ENCODE measurements around the gene DACT1. TPM values are rescaled to one million over a fixed set of nuclear protein-coding genes. Genes with fewer than 3 reads are reported as not detected.

Gene DACT1
- polyA plus RNA-seq, 1 experiment, result 17.8 TPM

GRCh38 chr14:58598804-58599525 lies 38.8 kb upstream of the DACT1 start:
- Histone ChIP-seq H3K27me3 (ENCODE audit: control insufficient read depth, insufficient read depth, low read length) (peaks cover 4% of the 10 kb centered on the region), H3K4me3 (ENCODE audit: low read depth, low read length) (no peak overlapping the region), H3K36me3 (ENCODE audit: control insufficient read depth, insufficient read depth, low read length) (no peaks in the 10 kb centered on the region)
- no peak for DNase-seq (ENCODE audit: low read depth)
- POLR2A ChIA-PET, result no interaction called here
- CTCF ChIA-PET, result no interaction called here
- no peak for TF ChIP-seq CTCF (IDR thresholded peaks at IDR 0.05; ENCODE audit: insufficient read depth, low read depth, low read length)

- Histone ChIP-seq H3K4me3 (ENCODE audit: low read depth, low read length) (no peak overlapping the region), H3K27me3 (ENCODE audit: control insufficient read depth, insufficient read depth, low read length) (peaks cover 3% of the 10 kb centered on the region), H3K36me3 (ENCODE audit: control insufficient read depth, insufficient read depth, low read length) (no peaks in the 10 kb centered on the region)
- no peak for TF ChIP-seq CTCF (IDR thresholded peaks at IDR 0.05; ENCODE audit: insufficient read depth, low read depth, low read length)
- ChIA-PET POLR2A (no interaction called here), CTCF (no interaction called here)
- no peak for DNase-seq (ENCODE audit: low read depth)
Observed at GRCh38 chr14:58599707-58600106, 38.1 kb upstream of the DACT1 start.

DNA sequence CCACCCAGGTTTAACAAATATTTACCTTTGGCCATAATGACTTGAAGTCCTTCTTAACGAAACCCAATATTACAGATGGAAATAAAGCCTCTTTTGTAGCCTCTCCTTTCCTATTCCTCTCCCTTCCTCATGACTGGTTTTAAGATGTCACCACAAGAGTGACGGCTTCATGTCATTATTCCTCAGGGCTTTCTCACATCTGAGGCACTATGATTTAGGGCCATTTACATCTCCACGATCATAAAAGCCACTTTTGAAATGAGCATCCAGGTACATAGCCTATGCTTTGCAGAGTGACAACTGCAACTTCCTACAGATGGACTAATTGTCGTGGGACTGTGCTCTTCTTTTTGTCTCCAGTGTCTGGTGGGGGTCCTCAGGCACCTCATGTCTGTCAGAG lies 32.3 kb upstream of the DACT1 start:
- CTCF ChIA-PET, result no interaction called here
- DNase-seq (ENCODE audit: low read depth), result no peak
- H3K36me3 ChIP-seq (ENCODE audit: control insufficient read depth, insufficient read depth, low read length), result no peaks in the 10 kb centered on the region
- TF ChIP-seq CTCF (IDR thresholded peaks at IDR 0.05; ENCODE audit: insufficient read depth, low read depth, low read length), result no peak
- POLR2A ChIA-PET, result no interaction called here
- no peak overlapping the region for H3K4me3 ChIP-seq (ENCODE audit: low read depth, low read length)
- no peaks in the 10 kb centered on the region for H3K27me3 ChIP-seq (ENCODE audit: control insufficient read depth, insufficient read depth, low read length)

DNA sequence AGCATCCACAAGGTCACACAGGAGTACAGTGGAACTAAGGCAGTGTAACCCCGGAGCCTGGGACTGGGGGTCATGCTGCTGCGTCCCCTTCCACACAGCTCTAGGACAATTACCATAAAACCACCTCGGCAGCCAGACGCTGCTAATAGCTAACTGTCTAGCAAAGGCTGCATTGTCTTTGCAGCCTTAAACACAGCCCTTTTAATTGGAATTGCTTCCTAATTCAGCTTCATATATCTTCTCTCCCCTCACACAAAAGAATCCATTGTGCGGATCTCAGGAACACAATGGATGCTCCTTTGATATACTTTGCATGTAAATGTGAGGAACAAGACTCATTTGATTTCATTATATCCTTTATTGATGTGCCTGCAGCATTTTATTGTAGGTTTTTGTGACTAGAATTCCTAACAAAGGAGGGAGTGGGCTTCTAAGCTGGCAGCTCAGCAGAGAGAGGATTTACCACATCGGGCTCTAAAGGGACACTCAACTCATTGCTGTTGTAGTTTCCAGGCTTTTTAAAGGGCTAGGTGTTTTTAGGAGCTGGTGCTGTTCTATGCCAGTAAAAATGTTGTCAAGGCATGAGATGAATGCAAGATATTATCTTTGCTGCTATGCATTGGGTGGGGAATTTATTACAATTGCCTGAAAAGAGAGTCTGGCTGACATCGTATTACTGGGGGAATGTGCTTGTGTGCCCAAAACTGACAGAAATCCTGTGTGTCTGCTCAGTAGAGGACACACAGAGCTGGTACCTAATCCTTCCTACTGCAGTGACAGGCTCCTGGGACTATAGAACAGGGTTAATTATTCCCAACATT lies 30.4 kb upstream of the DACT1 start:
- TF ChIP-seq CTCF (IDR thresholded peaks at IDR 0.05; ENCODE audit: insufficient read depth, low read depth, low read length), result no peak
- POLR2A ChIA-PET, result no interaction called here
- no peak for DNase-seq (ENCODE audit: low read depth)
- H3K27me3 ChIP-seq (ENCODE audit: control insufficient read depth, insufficient read depth, low read length), result no peaks in the 10 kb centered on the region
- no peak overlapping the region for H3K4me3 ChIP-seq (ENCODE audit: low read depth, low read length)
- CTCF ChIA-PET, result interaction anchor here (0.9 to 1.3 kb wide), 5 partner anchors 10 to 32 kb away, joined by 3 to 6 read pairs (median 4); no protein-coding TSS in a partner anchor
- no peaks in the 10 kb centered on the region for H3K36me3 ChIP-seq (ENCODE audit: control insufficient read depth, insufficient read depth, low read length)

- no peaks in the 10 kb centered on the region for H3K36me3 ChIP-seq (ENCODE audit: control insufficient read depth, insufficient read depth, low read length)
- TF ChIP-seq CTCF (IDR thresholded peaks at IDR 0.05; ENCODE audit: insufficient read depth, low read depth, low read length), result no peak
- peak; percentile 47 for DNase-seq (ENCODE audit: low read depth)
- H3K27me3 ChIP-seq (ENCODE audit: control insufficient read depth, insufficient read depth, low read length), result no peaks in the 10 kb centered on the region
- ChIA-PET CTCF (interaction anchor here (1.0 to 1.3 kb wide), 3 partner anchors 10 to 31 kb away, joined by 3 to 4 read pairs (median 3); partner anchors contain the start of gene DACT1), POLR2A (no interaction called here)
- H3K4me3 ChIP-seq (ENCODE audit: low read depth, low read length), result no peak overlapping the region
Observed at GRCh38 chr14:58607952-58608317, 29.8 kb upstream of the DACT1 start.
